HEK293 (cell line): ENCODE results near the gene LGALS4.

Experiments
- CTCF ChIA-PET: fragments of 350-600 bp; formaldehyde crosslinking; extraction: SDS; loops from one replicate; lab custom pipeline; 2021; ENCODE audit warnings: antibody characterized with exemption; lab: Yijun Ruan, JAX
- POLR2A ChIA-PET: fragments of 300-600 bp; formaldehyde crosslinking; extraction: SDS; loops from one replicate; lab custom pipeline; 2020; ENCODE audit warnings: antibody characterized with exemption, inconsistent platforms; lab: Yijun Ruan, JAX
- H3K27ac ChIP-seq: fragments of 200-500 bp; sonication (Bioruptor generic); 2 replicates; pipeline ENCODE4 v1.5.1; 2014; ENCODE audit warnings: low read depth, low read length, control low read depth, inconsistent platforms; ENCODE audit errors: extremely low read depth
- H3K36me3 ChIP-seq, 2 experiments: fragments of 200-500 bp in 1 of 2; sonication (Bioruptor generic) in 1 of 2; 1 replicate in 1 of 2; 2 replicates in 1 of 2; pipeline ENCODE4 v1.5.1; 2014 to 2017; ENCODE audit warnings: inconsistent platforms in 2 of 2, low read length in 2 of 2; ENCODE audit not compliant: control insufficient read depth in 2 of 2, insufficient read depth in 1 of 2
- H3K4me1 ChIP-seq: fragments of 200-500 bp; sonication (Bioruptor generic); 2 replicates; pipeline ENCODE4 v1.5.1; 2014; ENCODE audit warnings: mild to moderate bottlenecking, low read length, inconsistent platforms; ENCODE audit not compliant: control insufficient read depth, insufficient read depth
- H3K4me3 ChIP-seq: 2 replicates; pipeline ENCODE4 v1.5.1; 2011; ENCODE audit warnings: low read depth, mild to moderate bottlenecking, control low read depth, low read length, moderate library complexity
- H3K9me3 ChIP-seq: fragments of 200-500 bp; sonication (Bioruptor generic); 2 replicates; pipeline ENCODE4 v1.5.1; 2014; ENCODE audit warnings: low read depth, low read length, inconsistent platforms; ENCODE audit not compliant: control insufficient read depth, insufficient read depth
- IKZF3 ChIP-seq: fragments of 450-650 bp; IDR thresholded peaks from 2 replicates; pipeline ENCODE4 v1.5.0; 2018; ENCODE audit warnings: missing biosample characterization, mild to moderate bottlenecking, missing genetic modification characterization, moderate library complexity
- KLF9 ChIP-seq: fragments of 450-650 bp; formaldehyde crosslinking; IDR thresholded peaks from 2 replicates; pipeline ENCODE4 v1.5.1; 2016; ENCODE audit warnings: missing biosample characterization, missing genetic modification characterization, low read depth
- PRDM1 ChIP-seq: fragments of 450-650 bp; formaldehyde crosslinking; IDR thresholded peaks from 2 replicates; pipeline ENCODE4; 2016; ENCODE audit warnings: missing biosample characterization, missing genetic modification characterization
- WT1 ChIP-seq: fragments of 450-650 bp; formaldehyde crosslinking; IDR thresholded peaks from 2 replicates; pipeline ENCODE4 v1.5.1; 2016; ENCODE audit warnings: missing biosample characterization, missing genetic modification characterization
- YY1 ChIP-seq: fragments of 450-650 bp; formaldehyde crosslinking; IDR thresholded peaks from 2 replicates; pipeline ENCODE4 v1.5.1; 2018; ENCODE audit warnings: missing biosample characterization, missing genetic modification characterization
- ZBTB17 ChIP-seq: fragments of 450-650 bp; formaldehyde crosslinking; IDR thresholded peaks from 2 replicates; pipeline ENCODE4 v1.5.1; 2016; ENCODE audit warnings: missing biosample characterization, missing genetic modification characterization
- ZIC2 ChIP-seq: fragments of 450-650 bp; formaldehyde crosslinking; IDR thresholded peaks from 2 replicates; pipeline ENCODE4 v1.5.1; 2016; ENCODE audit warnings: missing biosample characterization, missing genetic modification characterization
- ZNF133 ChIP-seq: fragments of 450-650 bp; formaldehyde crosslinking; IDR thresholded peaks from 2 replicates; pipeline ENCODE4 v1.5.1; 2016; ENCODE audit warnings: missing biosample characterization, missing genetic modification characterization
- ZNF146 ChIP-seq: fragments of 450-650 bp; formaldehyde crosslinking; IDR thresholded peaks from 2 replicates; pipeline ENCODE4 v1.5.1; 2016; ENCODE audit warnings: missing biosample characterization, missing genetic modification characterization
- ZNF155 ChIP-seq: fragments of 450-650 bp; formaldehyde crosslinking; IDR thresholded peaks from 2 replicates; pipeline ENCODE4 v1.5.1; 2016; ENCODE audit warnings: missing biosample characterization, missing genetic modification characterization
- ZNF19 ChIP-seq: fragments of 450-650 bp; formaldehyde crosslinking; IDR thresholded peaks from 2 replicates; pipeline ENCODE4; 2016; ENCODE audit warnings: missing biosample characterization, missing genetic modification characterization, low read depth
- ZNF211 ChIP-seq: fragments of 450-650 bp; formaldehyde crosslinking; IDR thresholded peaks from 2 replicates; pipeline ENCODE4 v1.5.1; 2016; ENCODE audit warnings: low read depth, missing biosample characterization, missing genetic modification characterization
- ZNF274 ChIP-seq, 2 experiments: fragments of 200-500 bp in 1 of 2; fragments of 450-650 bp in 1 of 2; sonication (Bioruptor generic) in 1 of 2; formaldehyde crosslinking in 1 of 2; IDR thresholded peaks; 2 replicates each; pipeline versions ENCODE4 v1.5.1 to v1.6.1; 2014 to 2016; ENCODE audit warnings: borderline replicate concordance in 1 of 2, inconsistent platforms in 1 of 2, low read length in 1 of 2, missing biosample characterization in 1 of 2, missing genetic modification characterization in 1 of 2
- ZNF391 ChIP-seq: fragments of 450-650 bp; formaldehyde crosslinking; IDR thresholded peaks from 2 replicates; pipeline ENCODE4 v1.5.1; 2016; ENCODE audit warnings: low read depth, missing biosample characterization, missing genetic modification characterization, borderline replicate concordance
- ZNF426 ChIP-seq: fragments of 450-650 bp; formaldehyde crosslinking; IDR thresholded peaks from 2 replicates; pipeline ENCODE4 v1.5.1; 2017; ENCODE audit warnings: missing biosample characterization, missing genetic modification characterization, mild to moderate bottlenecking, inconsistent platforms, moderate library complexity
- ZNF433 ChIP-seq: fragments of 450-650 bp; formaldehyde crosslinking; IDR thresholded peaks from 2 replicates; pipeline ENCODE4 v1.5.1; 2016; ENCODE audit warnings: missing biosample characterization, missing genetic modification characterization, low read depth
- ZNF521 ChIP-seq: fragments of 450-650 bp; formaldehyde crosslinking; IDR thresholded peaks from 2 replicates; pipeline ENCODE4 v1.5.1; 2017; ENCODE audit warnings: missing biosample characterization, mild to moderate bottlenecking, missing genetic modification characterization
- ZNF549 ChIP-seq: fragments of 450-650 bp; IDR thresholded peaks from 2 replicates; pipeline ENCODE4 v1.5.1; 2018; ENCODE audit warnings: missing biosample characterization, missing genetic modification characterization, mild to moderate bottlenecking, inconsistent platforms, moderate library complexity
- ZNF596 ChIP-seq: fragments of 450-650 bp; IDR thresholded peaks from 2 replicates; pipeline ENCODE4 v1.5.0; 2018; ENCODE audit warnings: missing biosample characterization, mild to moderate bottlenecking, missing genetic modification characterization, moderate library complexity
- ZNF776 ChIP-seq: fragments of 450-650 bp; formaldehyde crosslinking; IDR thresholded peaks from 2 replicates; pipeline ENCODE4 v1.5.0; 2017; ENCODE audit warnings: missing biosample characterization, missing genetic modification characterization, borderline replicate concordance
- TF ChIP-seq, protein P1 (sequence below): fragments of 450-650 bp; IDR thresholded peaks from 2 replicates; pipeline ENCODE4 v1.5.1; 2018; ENCODE audit warnings: missing biosample characterization, mild to moderate bottlenecking, missing genetic modification characterization
- TF ChIP-seq, protein P2 (sequence below): fragments of 450-650 bp; formaldehyde crosslinking; IDR thresholded peaks from 2 replicates; pipeline ENCODE4 v1.5.1; 2016; ENCODE audit warnings: missing biosample characterization, missing genetic modification characterization
- TF ChIP-seq, protein P3 (sequence below): fragments of 450-650 bp; formaldehyde crosslinking; IDR thresholded peaks from 2 replicates; pipeline ENCODE4 v1.5.1; 2016; ENCODE audit warnings: missing biosample characterization, missing genetic modification characterization
- TF ChIP-seq, protein P4 (sequence below): fragments of 450-650 bp; formaldehyde crosslinking; IDR thresholded peaks from 2 replicates; pipeline ENCODE4 v1.5.1; 2016; ENCODE audit warnings: missing biosample characterization, missing genetic modification characterization

Gene LGALS4

DNA sequence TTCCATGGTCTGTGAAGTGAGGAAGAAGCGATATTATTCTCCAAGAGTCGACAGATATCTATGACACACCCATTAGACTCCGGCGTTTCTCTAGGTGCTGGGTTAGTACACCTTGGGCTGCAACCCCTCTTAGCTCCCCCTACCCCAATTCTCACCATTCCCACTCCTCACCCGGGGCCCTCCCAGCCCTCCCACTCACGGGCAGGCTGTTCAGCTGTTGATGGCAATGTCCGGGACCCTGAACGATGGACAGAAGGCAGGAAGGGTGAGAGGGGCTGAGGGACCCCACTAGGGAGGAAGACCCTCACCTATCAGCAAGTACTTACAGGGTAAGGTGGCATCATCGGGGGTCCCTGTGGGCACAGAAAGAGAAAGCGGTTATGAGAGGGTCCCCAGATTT, 9.2 kb downstream of the LGALS4 start (continued):
- TF ChIP-seq ZNF146 (tag by site-specific recombination) (no peak), WT1 (tag by site-specific recombination) (no peak), ZNF596 (tag by site-specific recombination) (no peak), YY1 (tag by site-specific recombination) (no peak), ZNF433 (tag by site-specific recombination) (no peak), ZNF155 (tag by site-specific recombination) (no peak), ZNF19 (tag by site-specific recombination) (no peak)
- TF ChIP-seq, protein P1, sequence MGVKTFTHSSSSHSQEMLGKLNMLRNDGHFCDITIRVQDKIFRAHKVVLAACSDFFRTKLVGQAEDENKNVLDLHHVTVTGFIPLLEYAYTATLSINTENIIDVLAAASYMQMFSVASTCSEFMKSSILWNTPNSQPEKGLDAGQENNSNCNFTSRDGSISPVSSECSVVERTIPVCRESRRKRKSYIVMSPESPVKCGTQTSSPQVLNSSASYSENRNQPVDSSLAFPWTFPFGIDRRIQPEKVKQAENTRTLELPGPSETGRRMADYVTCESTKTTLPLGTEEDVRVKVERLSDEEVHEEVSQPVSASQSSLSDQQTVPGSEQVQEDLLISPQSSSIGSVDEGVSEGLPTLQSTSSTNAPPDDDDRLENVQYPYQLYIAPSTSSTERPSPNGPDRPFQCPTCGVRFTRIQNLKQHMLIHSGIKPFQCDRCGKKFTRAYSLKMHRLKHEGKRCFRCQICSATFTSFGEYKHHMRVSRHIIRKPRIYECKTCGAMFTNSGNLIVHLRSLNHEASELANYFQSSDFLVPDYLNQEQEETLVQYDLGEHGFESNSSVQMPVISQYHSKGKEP (tag by site-specific recombination) = no peak
- TF ChIP-seq, all 188 proteins: peak for 0

DNA sequence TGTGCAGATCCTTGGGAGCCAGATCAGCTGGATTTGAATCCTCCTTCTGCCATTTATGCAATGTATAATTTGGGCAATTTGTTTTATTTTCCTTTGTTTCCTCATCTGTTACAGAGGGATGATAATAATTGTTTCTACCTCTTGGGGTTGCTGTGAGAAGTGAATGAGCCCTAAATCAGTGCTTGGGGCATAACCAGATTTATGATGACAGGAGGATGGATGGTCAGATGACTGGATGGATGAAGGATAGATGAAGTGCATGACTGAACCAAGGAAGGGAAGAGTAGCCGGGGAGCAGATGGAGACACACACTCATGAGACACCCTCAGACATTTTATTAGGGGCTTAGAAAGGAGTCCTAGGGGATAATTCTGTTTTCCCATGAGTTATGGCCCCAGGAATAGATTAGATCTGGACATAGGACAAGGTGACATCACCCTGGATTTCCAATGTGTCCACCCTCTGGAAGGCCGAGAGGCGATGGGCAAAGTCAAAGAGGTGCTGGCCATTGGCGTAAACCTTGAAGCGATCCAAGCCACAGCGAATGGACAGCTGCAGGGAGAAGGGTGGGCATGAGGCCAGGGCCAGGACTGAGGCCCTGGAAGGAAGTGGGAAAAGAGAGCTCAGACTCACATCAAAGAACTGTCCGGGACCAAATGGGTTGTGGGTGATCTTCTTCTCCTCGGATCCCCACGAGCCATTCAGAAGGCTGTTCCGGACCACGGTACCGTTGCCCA, 11.2 kb downstream of the LGALS4 start:
- ChIA-PET CTCF (interaction anchor here (0.5 to 2.3 kb wide), 6 partner anchors 16 to 88 kb away, joined by 3 to 10 read pairs (median 4); no protein-coding TSS in a partner anchor), POLR2A (interaction anchor here (0.6 kb wide), 1 partner anchor 298 kb away, joined by 6 read pairs; no protein-coding TSS in a partner anchor)
- Histone ChIP-seq H3K9me3 (no peaks in the 10 kb centered on the region; the same call in 1 of the 2 replicates), H3K4me3 (no peak overlapping the region), H3K36me3 (no peaks in the 10 kb centered on the region; a peak in 1 of 3 replicates), H3K27ac (no peak overlapping the region), H3K4me1 (no peaks in the 10 kb centered on the region)
- TF ChIP-seq ZNF521 (tag by site-specific recombination) = 0 out of 2 replicates have a peak, but pooled peaks have one; percentile 5
- TF ChIP-seq, protein P2, sequence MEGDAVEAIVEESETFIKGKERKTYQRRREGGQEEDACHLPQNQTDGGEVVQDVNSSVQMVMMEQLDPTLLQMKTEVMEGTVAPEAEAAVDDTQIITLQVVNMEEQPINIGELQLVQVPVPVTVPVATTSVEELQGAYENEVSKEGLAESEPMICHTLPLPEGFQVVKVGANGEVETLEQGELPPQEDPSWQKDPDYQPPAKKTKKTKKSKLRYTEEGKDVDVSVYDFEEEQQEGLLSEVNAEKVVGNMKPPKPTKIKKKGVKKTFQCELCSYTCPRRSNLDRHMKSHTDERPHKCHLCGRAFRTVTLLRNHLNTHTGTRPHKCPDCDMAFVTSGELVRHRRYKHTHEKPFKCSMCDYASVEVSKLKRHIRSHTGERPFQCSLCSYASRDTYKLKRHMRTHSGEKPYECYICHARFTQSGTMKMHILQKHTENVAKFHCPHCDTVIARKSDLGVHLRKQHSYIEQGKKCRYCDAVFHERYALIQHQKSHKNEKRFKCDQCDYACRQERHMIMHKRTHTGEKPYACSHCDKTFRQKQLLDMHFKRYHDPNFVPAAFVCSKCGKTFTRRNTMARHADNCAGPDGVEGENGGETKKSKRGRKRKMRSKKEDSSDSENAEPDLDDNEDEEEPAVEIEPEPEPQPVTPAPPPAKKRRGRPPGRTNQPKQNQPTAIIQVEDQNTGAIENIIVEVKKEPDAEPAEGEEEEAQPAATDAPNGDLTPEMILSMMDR (tag by site-specific recombination) = no peak

DNA sequence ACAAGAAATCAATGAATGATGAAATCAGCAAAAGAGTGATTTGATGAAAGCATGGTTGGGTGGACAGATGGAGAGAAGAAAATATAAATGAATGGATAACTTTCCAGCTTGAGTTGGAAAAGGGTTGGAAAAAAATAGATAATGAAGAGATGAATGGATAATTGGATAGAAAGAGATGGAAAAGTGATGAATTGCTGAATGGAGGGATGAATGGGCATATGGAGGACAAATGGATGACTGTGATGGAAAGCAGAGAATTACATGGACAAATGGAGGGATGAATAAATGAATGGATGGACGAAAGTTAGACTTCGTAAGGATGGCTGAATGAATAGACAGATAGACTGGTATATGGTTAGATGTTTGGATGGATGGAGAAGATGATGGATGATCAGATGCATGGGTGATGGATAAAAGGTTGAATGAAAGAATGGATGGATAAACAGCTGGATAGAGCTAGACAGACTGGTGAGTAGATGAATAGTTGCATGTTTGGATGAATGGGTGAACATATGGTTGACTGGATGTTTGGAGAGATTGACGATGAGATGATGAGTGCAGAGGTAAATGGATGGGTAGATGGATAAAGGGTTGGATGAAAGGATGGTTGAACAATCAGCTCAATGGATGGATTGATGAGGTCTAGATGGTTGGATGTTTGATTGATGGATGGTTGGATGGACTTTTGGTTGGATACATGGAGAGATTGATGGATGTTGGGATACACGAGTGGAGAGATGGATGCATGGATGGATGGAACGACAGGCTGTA, 12.0 kb downstream of the LGALS4 start:
- no peak overlapping the region for H3K4me3 ChIP-seq
- H3K27ac ChIP-seq = no peak overlapping the region
- POLR2A ChIA-PET = interaction anchor here (0.9 kb wide), 1 partner anchor 35 kb away, joined by 3 read pairs; no protein-coding TSS in a partner anchor
- H3K9me3 ChIP-seq = no peaks in the 10 kb centered on the region; the same call in 1 of the 2 replicates
- CTCF ChIA-PET = interaction anchor here (0.5 to 2.3 kb wide), 4 partner anchors 17 to 87 kb away, joined by 3 to 10 read pairs (median 8); no protein-coding TSS in a partner anchor
- H3K36me3 ChIP-seq = no peaks in the 10 kb centered on the region; a peak in 1 of 3 replicates
- H3K4me1 ChIP-seq = no peaks in the 10 kb centered on the region
- TF ChIP-seq PRDM1 (tag by site-specific recombination) (peak; percentile 43), ZNF211 (tag by site-specific recombination) (0 out of 2 replicates have a peak, but pooled peaks have one; percentile 17), ZNF133 (0 out of 2 replicates have a peak, but pooled peaks have one; percentile 53), ZNF549 (tag by site-specific recombination) (no peak), ZIC2 (tag by site-specific recombination) (no peak), ZNF391 (tag by site-specific recombination) (no peak), IKZF3 (tag by site-specific recombination) (no peak), ZBTB17 (tag by site-specific recombination) (peak; percentile 100), KLF9 (tag by site-specific recombination) (no peak), ZNF274 (IDR thresholded peaks at IDR 0.05; ENCODE audit: low read length) (no peak), ZNF274 (tag by site-specific recombination; IDR thresholded peaks at IDR 0.05; ENCODE audit: borderline replicate concordance) (0 out of 2 replicates have a peak, but pooled peaks have one; percentile 22), ZNF776 (tag by site-specific recombination) (0 out of 2 replicates have a peak, but pooled peaks have one; percentile 57), ZNF426 (no peak)
- TF ChIP-seq, protein P3, sequence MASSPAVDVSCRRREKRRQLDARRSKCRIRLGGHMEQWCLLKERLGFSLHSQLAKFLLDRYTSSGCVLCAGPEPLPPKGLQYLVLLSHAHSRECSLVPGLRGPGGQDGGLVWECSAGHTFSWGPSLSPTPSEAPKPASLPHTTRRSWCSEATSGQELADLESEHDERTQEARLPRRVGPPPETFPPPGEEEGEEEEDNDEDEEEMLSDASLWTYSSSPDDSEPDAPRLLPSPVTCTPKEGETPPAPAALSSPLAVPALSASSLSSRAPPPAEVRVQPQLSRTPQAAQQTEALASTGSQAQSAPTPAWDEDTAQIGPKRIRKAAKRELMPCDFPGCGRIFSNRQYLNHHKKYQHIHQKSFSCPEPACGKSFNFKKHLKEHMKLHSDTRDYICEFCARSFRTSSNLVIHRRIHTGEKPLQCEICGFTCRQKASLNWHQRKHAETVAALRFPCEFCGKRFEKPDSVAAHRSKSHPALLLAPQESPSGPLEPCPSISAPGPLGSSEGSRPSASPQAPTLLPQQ (tag by site-specific recombination) = no peak
- TF ChIP-seq, protein P4, sequence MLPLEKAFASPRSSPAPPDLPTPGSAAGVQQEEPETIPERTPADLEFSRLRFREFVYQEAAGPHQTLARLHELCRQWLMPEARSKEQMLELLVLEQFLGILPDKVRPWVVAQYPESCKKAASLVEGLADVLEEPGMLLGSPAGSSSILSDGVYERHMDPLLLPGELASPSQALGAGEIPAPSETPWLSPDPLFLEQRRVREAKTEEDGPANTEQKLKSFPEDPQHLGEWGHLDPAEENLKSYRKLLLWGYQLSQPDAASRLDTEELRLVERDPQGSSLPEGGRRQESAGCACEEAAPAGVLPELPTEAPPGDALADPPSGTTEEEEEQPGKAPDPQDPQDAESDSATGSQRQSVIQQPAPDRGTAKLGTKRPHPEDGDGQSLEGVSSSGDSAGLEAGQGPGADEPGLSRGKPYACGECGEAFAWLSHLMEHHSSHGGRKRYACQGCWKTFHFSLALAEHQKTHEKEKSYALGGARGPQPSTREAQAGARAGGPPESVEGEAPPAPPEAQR (tag by site-specific recombination) = no peak; the same call in 1 of the 2 replicates
